Lung (tissue), 12 donors: ENCODE results near the gene PMM2. TPM values are rescaled to one million over a fixed set of nuclear protein-coding genes. Genes with fewer than 3 reads are reported as not detected.

ENCODE experiments used
- ATAC-seq: fragments of 200-7000 bp; cut with Tn5 transposase; one replicate; pipeline ENCODE4 v1.9.1; 2020; ENCODE audit warnings: moderate number of reproducible peaks; ENCODE audit not compliant: insufficient read depth, low FRiP score
- DNase-seq, 3 donors: peaks; one replicate each; pipeline ENCODE4 v3.0.0-alpha.2; 2013 to 2017
- H3K27ac ChIP-seq, 2 donors: one replicate each; pipeline ENCODE4 v1.5.1; 2013; ENCODE audit warnings: mild to moderate bottlenecking in 2 of 2, moderate library complexity in 2 of 2, control low read depth in 1 of 2, inconsistent platforms in 1 of 2, low read depth in 1 of 2, low read length in 1 of 2
- H3K27me3 ChIP-seq, 3 donors: one replicate each; pipeline ENCODE4 v1.5.1; 2013; ENCODE audit warnings: low read length in 2 of 3; ENCODE audit not compliant: control insufficient read depth in 3 of 3, insufficient read depth in 3 of 3
- H3K36me3 ChIP-seq, 4 donors: one replicate each; pipeline ENCODE4 v1.5.1; 2013; ENCODE audit warnings: low read length in 4 of 4, mild to moderate bottlenecking in 1 of 4, moderate library complexity in 1 of 4; ENCODE audit not compliant: control insufficient read depth in 4 of 4, insufficient read depth in 4 of 4
- H3K4me1 ChIP-seq, 5 donors: one replicate each; pipeline ENCODE4 v1.5.1; 2013; ENCODE audit warnings: low read length in 5 of 5, mild to moderate bottlenecking in 2 of 5, moderate library complexity in 1 of 5; ENCODE audit not compliant: control insufficient read depth in 5 of 5, insufficient read depth in 5 of 5
- H3K4me3 ChIP-seq: one replicate; pipeline ENCODE4 v1.5.1; 2013; ENCODE audit warnings: mild to moderate bottlenecking, control low read depth, moderate library complexity
- H3K9ac ChIP-seq, 2 donors: one replicate each; pipeline ENCODE4 v1.5.1; 2013; ENCODE audit warnings: low read length in 2 of 2, control low read depth in 1 of 2; ENCODE audit not compliant: insufficient read depth in 1 of 2
- H3K9me3 ChIP-seq, 4 donors: one replicate each; pipeline ENCODE4 v1.5.1; 2013; ENCODE audit warnings: low read length in 3 of 4, mild to moderate bottlenecking in 1 of 4, moderate library complexity in 1 of 4; ENCODE audit not compliant: control insufficient read depth in 4 of 4, insufficient read depth in 3 of 4
- CTCF ChIP-seq: IDR thresholded peaks from 2 replicates; pipeline ENCODE4 v1.5.1; 2012; ENCODE audit warnings: mild to moderate bottlenecking; ENCODE audit errors: control extremely low read depth, extremely low read depth
- WGBS, 2 donors: extraction: QIAGEN DNeasy Blood & Tissue Kit; methylation state at CpG; one replicate each; pipeline ENCODE4 v1.1.7; 2013; 5-methylcytosine and 5-hydroxymethylcytosine counted together
- polyA plus RNA-seq, 2 donors: library from polyadenylated mRNA; stranded (reverse); fragments of 200-250 nt; gene quantifications; one replicate each; pipeline ENCODE4 v1.2.1, GENCODE V29; 2013
- total RNA-seq, 2 donors: library from RNA; depleted of rRNA in 1 of 2; stranded (reverse); fragments of >200 nt in 1 of 2; gene quantifications; one replicate each; pipeline ENCODE4 v1.2.1, GENCODE V29; 2014 to 2021
- donor health status: control.
- donor health status: control.
- donor health status: Bipolar disorder and iron deficiency.
- donor health status: healthy.
- donor health status: DM: yes; HTN: yes; CAD: no.

PMM2 gene
- total and polyA plus RNA-seq, 4 donors: 27.1 to 40.0 (median 32.0) TPM

GRCh38 chr16:8752706-8753105 is 44.9 kb upstream of the PMM2 start:
- peaks cover 0 to 2% (median 0%) of the 10 kb centered on the region in 5 donors for H3K4me1 ChIP-seq
- no peaks in the 10 kb centered on the region for H3K27me3 ChIP-seq
- H3K36me3 ChIP-seq: peaks cover 0 to 3% (median 2%) of the 10 kb centered on the region in 4 donors
- no peak overlapping the region for H3K27ac ChIP-seq
- H3K9me3 ChIP-seq: peaks cover 0 to 1% (median 0%) of the 10 kb centered on the region in 4 donors
- no peak overlapping the region for H3K9ac ChIP-seq
- no peak for TF ChIP-seq CTCF
- ATAC-seq: no peak
- H3K4me3 ChIP-seq: no peak overlapping the region
- DNase-seq: no peak
- 44 to 66% methylated on average over 2 of the region's 2 CpGs for WGBS, 2 donors

- 76 to 82% methylated on average over 9 of the region's 9 CpGs for WGBS, 2 donors
- ATAC-seq (no peak), DNase-seq (no peak)
Observed at GRCh38 chr16:8753416-8754054, 44.1 kb upstream of the PMM2 start.

GRCh38 chr16:8756755-8757154 is 40.9 kb upstream of the PMM2 start:
- Histone ChIP-seq H3K27me3 (no peaks in the 10 kb centered on the region), H3K9me3 (no peaks in the 10 kb centered on the region), H3K4me1 (peaks cover 0 to 2% (median 0%) of the 10 kb centered on the region in 5 donors), H3K36me3 (peaks cover 0 to 9% (median 5%) of the 10 kb centered on the region in 4 donors), H3K9ac (no peak overlapping the region), H3K27ac (no peak overlapping the region), H3K4me3 (no peak overlapping the region)
- WGBS, 2 donors: 93 to 97% methylated on average over 5 of the region's 5 CpGs
- DNase-seq (no peak), ATAC-seq (no peak)
- TF ChIP-seq CTCF: no peak

More at GRCh38 chr16:8753416-8754054, 44.1 kb upstream of the PMM2 start:
- H3K4me3 ChIP-seq: no peak overlapping the region
- no peak overlapping the region for H3K9ac ChIP-seq
- peaks cover 0 to 9% (median 3%) of the 10 kb centered on the region in 4 donors for H3K36me3 ChIP-seq
- TF ChIP-seq CTCF: no peak
- no peaks in the 10 kb centered on the region for H3K27me3 ChIP-seq
- peaks cover 0 to 2% (median 0%) of the 10 kb centered on the region in 5 donors for H3K4me1 ChIP-seq
- no peak overlapping the region for H3K27ac ChIP-seq
- H3K9me3 ChIP-seq: peaks cover 0 to 1% (median 0%) of the 10 kb centered on the region in 4 donors
